Mesendoderm (in vitro differentiated cells): ENCODE data around the gene CRNKL1.
"Not testable (repeated sequence)": the region's sequence is repeated elsewhere in the genome, so short reads cannot be mapped to it uniquely, and the experiment has no call there.

Experiments used
- DNase-seq: peaks from one replicate; pipeline ENCODE4 v3.0.0; 2013
- H2AK5ac ChIP-seq: 2 replicates; pipeline ENCODE4 v1.6.1; 2013; ENCODE audit warnings: low read length, inconsistent platforms
- H2BK120ac ChIP-seq: 2 replicates; pipeline ENCODE4 v1.6.1; 2013; ENCODE audit warnings: low read depth, mild to moderate bottlenecking, low read length, moderate library complexity, mixed read lengths
- H2BK15ac ChIP-seq: replicated peaks from 2 replicates; pipeline ENCODE4 v1.6.1; 2013; ENCODE audit warnings: low read depth, mild to moderate bottlenecking, moderate library complexity
- H2BK5ac ChIP-seq: 2 replicates; pipeline ENCODE4 v1.6.1; 2013; ENCODE audit warnings: low read length, inconsistent platforms
- H3K18ac ChIP-seq: 2 replicates; pipeline ENCODE4 v1.6.1; 2013; ENCODE audit warnings: mild to moderate bottlenecking, low read length, mixed read lengths
- H3K23ac ChIP-seq: one replicate; pipeline ENCODE4 v1.6.1; 2013; ENCODE audit warnings: low read length
- H3K27ac ChIP-seq: 2 replicates; pipeline ENCODE4 v1.5.1; 2013; ENCODE audit warnings: low read depth, mild to moderate bottlenecking, inconsistent platforms, low read length, moderate library complexity
- H3K27me3 ChIP-seq: 2 replicates; pipeline ENCODE4 v1.6.1; 2013; ENCODE audit warnings: low read length, control low read depth, mild to moderate bottlenecking, inconsistent platforms; ENCODE audit not compliant: insufficient read depth, poor library complexity
- H3K36me3 ChIP-seq: 2 replicates; pipeline ENCODE4 v1.6.1; 2013; ENCODE audit warnings: low read length, inconsistent platforms; ENCODE audit not compliant: control insufficient read depth, insufficient read depth
- H3K4ac ChIP-seq: one replicate; pipeline ENCODE4 v1.6.1; 2013; ENCODE audit warnings: low read depth, mild to moderate bottlenecking, low read length, moderate library complexity
- H3K4me1 ChIP-seq: 2 replicates; pipeline ENCODE4 v1.6.1; 2013; ENCODE audit warnings: low read depth, low read length, inconsistent platforms; ENCODE audit not compliant: control insufficient read depth
- H3K4me2 ChIP-seq: 2 replicates; pipeline ENCODE4 v1.6.1; 2013; ENCODE audit warnings: low read length
- H3K4me3 ChIP-seq: 2 replicates; pipeline ENCODE4 v1.5.1; 2013; ENCODE audit warnings: mild to moderate bottlenecking, low read length
- H3K56ac ChIP-seq: one replicate; pipeline ENCODE4 v1.6.1; 2013; ENCODE audit warnings: low read length
- H3K79me1 ChIP-seq: 2 replicates; pipeline ENCODE4 v1.6.1; 2013; ENCODE audit warnings: low read length, inconsistent platforms
- H3K79me2 ChIP-seq: 2 replicates; pipeline ENCODE4 v1.6.1; 2013; ENCODE audit warnings: mild to moderate bottlenecking, low read length; ENCODE audit not compliant: control insufficient read depth, insufficient read depth
- H3K9ac ChIP-seq: 2 replicates; pipeline ENCODE4 v1.6.1; 2013; ENCODE audit warnings: low read length, inconsistent platforms
- H4K5ac ChIP-seq: one replicate; pipeline ENCODE4 v1.6.1; 2013; ENCODE audit warnings: low read length
- H4K8ac ChIP-seq: one replicate; pipeline ENCODE4 v1.6.1; 2013; ENCODE audit warnings: low read depth, mild to moderate bottlenecking, control low read depth, low read length, moderate library complexity
- WGBS: extraction: QIAGEN DNeasy Blood & Tissue Kit; methylation state at CpG from one replicate; pipeline ENCODE4 v1.1.7; 2013; ENCODE audit warnings: low lambda C conversion rate, missing lambda C conversion rate; ENCODE audit not compliant: insufficient coverage; ENCODE audit errors: extremely low coverage; 5-methylcytosine and 5-hydroxymethylcytosine counted together

CRNKL1 gene

DNA sequence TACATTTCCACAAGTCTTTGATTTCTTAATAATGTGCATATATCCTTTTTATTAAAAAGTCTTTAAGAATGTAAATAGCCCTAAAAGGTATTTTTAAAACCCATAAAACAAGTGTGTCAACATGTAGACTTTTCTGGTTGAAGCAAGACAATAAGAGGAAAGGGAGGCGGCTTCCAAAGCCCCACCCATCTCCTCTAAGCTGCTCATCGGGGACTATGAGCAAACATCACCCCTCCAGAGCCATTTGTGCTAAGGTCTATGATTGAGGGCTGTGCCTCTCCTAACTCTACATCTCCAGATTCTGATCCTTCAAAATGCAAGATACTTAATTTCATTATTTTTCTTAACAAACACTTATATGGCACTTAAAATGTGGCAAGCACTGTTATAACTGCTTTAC is 37.6 kb downstream of the CRNKL1 start:
- no peaks in the 10 kb centered on the region for H3K36me3 ChIP-seq
- H2BK15ac ChIP-seq: no peak overlapping the region
- no peak overlapping the region for H3K4me3 ChIP-seq
- peaks cover 6% of the 10 kb centered on the region for H3K79me1 ChIP-seq
- no peak overlapping the region for H3K4me2 ChIP-seq
- no peak overlapping the region for H3K27ac ChIP-seq
- DNase-seq: no peak
- no peak overlapping the region for H3K9ac ChIP-seq
- WGBS: no CpG with 5 or more reads among the region's 2 CpGs
- no peak overlapping the region for H4K8ac ChIP-seq
- H3K79me2 ChIP-seq: peaks cover 21% of the 10 kb centered on the region
- H3K4ac ChIP-seq: no peak overlapping the region
- no peak overlapping the region for H2BK5ac ChIP-seq
- no peak overlapping the region for H3K56ac ChIP-seq
- no peaks in the 10 kb centered on the region for H3K4me1 ChIP-seq
- H4K5ac ChIP-seq: no peak overlapping the region
- no peak overlapping the region for H3K23ac ChIP-seq
- no peak overlapping the region for H2BK120ac ChIP-seq
- no peak overlapping the region for H3K18ac ChIP-seq
- no peaks in the 10 kb centered on the region for H3K27me3 ChIP-seq
- no peak overlapping the region for H2AK5ac ChIP-seq

- no peaks in the 10 kb centered on the region for H3K79me1 ChIP-seq
- no peaks in the 10 kb centered on the region for H3K27me3 ChIP-seq
- no peak overlapping the region for H2BK15ac ChIP-seq
- no peak overlapping the region for H3K4me3 ChIP-seq
- no peak overlapping the region for H3K4ac ChIP-seq
- H4K5ac ChIP-seq: no peak overlapping the region
- H3K36me3 ChIP-seq: no peaks in the 10 kb centered on the region
- no peak overlapping the region for H4K8ac ChIP-seq
- H3K23ac ChIP-seq: no peak overlapping the region
- no CpG with 5 or more reads among the region's 2 CpGs for WGBS
- H3K56ac ChIP-seq: no peak overlapping the region
- no peak overlapping the region for H2AK5ac ChIP-seq
- no peaks in the 10 kb centered on the region for H3K4me1 ChIP-seq
- no peak overlapping the region for H3K4me2 ChIP-seq
- H2BK5ac ChIP-seq: no peak overlapping the region
- no peak overlapping the region for H2BK120ac ChIP-seq
- no peak for DNase-seq
- H3K18ac ChIP-seq: no peak overlapping the region
- no peak overlapping the region for H3K9ac ChIP-seq
- H3K79me2 ChIP-seq: peaks cover 2% of the 10 kb centered on the region
- no peak overlapping the region for H3K27ac ChIP-seq
These were observed 39.7 kb downstream of the CRNKL1 start for GRCh38 chr20:20012541-20012940.

GRCh38 chr20:20010639-20011500 is 41.4 kb downstream of the CRNKL1 start:
- H4K8ac ChIP-seq: no peak overlapping the region
- H3K4ac ChIP-seq: no peak overlapping the region
- no peak overlapping the region for H3K4me3 ChIP-seq
- H2BK5ac ChIP-seq: no peak overlapping the region
- H3K79me2 ChIP-seq: no peaks in the 10 kb centered on the region
- H3K23ac ChIP-seq: no peak overlapping the region
- no peak overlapping the region for H3K56ac ChIP-seq
- H3K4me1 ChIP-seq: no peaks in the 10 kb centered on the region
- H3K9ac ChIP-seq: no peak overlapping the region
- no peaks in the 10 kb centered on the region for H3K36me3 ChIP-seq
- no peak overlapping the region for H3K27ac ChIP-seq
- H3K4me2 ChIP-seq: no peak overlapping the region
- H2AK5ac ChIP-seq: no peak overlapping the region
- H2BK15ac ChIP-seq: no peak overlapping the region
- H3K18ac ChIP-seq: no peak overlapping the region
- H3K27me3 ChIP-seq: no peaks in the 10 kb centered on the region
- no peak for DNase-seq
- H3K79me1 ChIP-seq: no peaks in the 10 kb centered on the region
- no CpG with 5 or more reads among the region's 4 CpGs for WGBS
- H2BK120ac ChIP-seq: no peak overlapping the region
- H4K5ac ChIP-seq: no peak overlapping the region

- Histone ChIP-seq H4K5ac (no peak overlapping the region), H3K9ac (no peak overlapping the region), H4K8ac (no peak overlapping the region), H3K56ac (no peak overlapping the region), H2BK5ac (no peak overlapping the region), H3K4me2 (no peak overlapping the region), H2BK15ac (no peak overlapping the region), H3K27me3 (no peaks in the 10 kb centered on the region), H3K4me3 (no peak overlapping the region), H3K18ac (no peak overlapping the region), H3K23ac (no peak overlapping the region), H2AK5ac (no peak overlapping the region), H3K27ac (no peak overlapping the region), H3K4ac (no peak overlapping the region), H2BK120ac (no peak overlapping the region), H3K79me2 (no peaks in the 10 kb centered on the region), H3K36me3 (no peaks in the 10 kb centered on the region), H3K4me1 (no peaks in the 10 kb centered on the region), H3K79me1 (no peaks in the 10 kb centered on the region)
- peak; percentile 63 for DNase-seq
- WGBS: no CpG with 5 or more reads among the region's 14 CpGs
These were observed 42.4 kb downstream of the CRNKL1 start for GRCh38 chr20:20009784-20010253.

GRCh38 chr20:20005342-20005741 is 46.9 kb downstream of the CRNKL1 start:
- Histone ChIP-seq H3K4me2 (no peak overlapping the region), H3K79me1 (no peaks in the 10 kb centered on the region), H3K4ac (no peak overlapping the region), H3K4me3 (no peak overlapping the region), H3K27ac (no peak overlapping the region), H3K18ac (no peak overlapping the region), H4K5ac (no peak overlapping the region), H2AK5ac (no peak overlapping the region), H2BK15ac (no peak overlapping the region), H3K36me3 (no peaks in the 10 kb centered on the region), H3K79me2 (no peaks in the 10 kb centered on the region), H2BK120ac (no peak overlapping the region), H3K27me3 (no peaks in the 10 kb centered on the region), H3K9ac (no peak overlapping the region), H3K56ac (no peak overlapping the region), H3K4me1 (no peaks in the 10 kb centered on the region), H2BK5ac (no peak overlapping the region), H3K23ac (no peak overlapping the region), H4K8ac (no peak overlapping the region)
- no CpG with 5 or more reads among the region's 7 CpGs for WGBS
- no peak for DNase-seq

DNA sequence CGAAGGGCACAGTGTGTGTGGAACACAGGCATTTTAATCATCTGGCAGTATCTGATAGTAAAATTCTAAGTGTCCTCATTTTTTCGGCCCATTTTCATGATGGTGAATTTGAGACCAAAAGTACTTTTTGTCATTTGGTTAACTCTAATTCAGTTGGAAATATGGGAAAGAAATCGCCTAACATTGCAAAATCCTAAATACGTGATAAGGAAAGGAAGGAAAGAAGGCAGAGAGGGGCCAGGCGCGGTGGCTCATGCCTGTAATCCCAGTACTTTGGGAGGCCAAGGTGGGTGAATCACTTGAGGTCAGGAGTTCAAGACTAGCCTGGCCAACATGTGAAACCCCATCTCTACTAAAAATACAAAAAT is 48.3 kb downstream of the CRNKL1 start:
- H4K8ac ChIP-seq, H3K79me1 ChIP-seq, H3K18ac ChIP-seq, H2AK5ac ChIP-seq, H3K9ac ChIP-seq, H3K23ac ChIP-seq, H3K4ac ChIP-seq, H2BK15ac ChIP-seq, H4K5ac ChIP-seq, H3K4me1 ChIP-seq, H3K4me2 ChIP-seq, H3K27ac ChIP-seq, DNase-seq, H3K27me3 ChIP-seq, H2BK120ac ChIP-seq, H3K56ac ChIP-seq, H3K4me3 ChIP-seq, H3K79me2 ChIP-seq, H2BK5ac ChIP-seq, H3K36me3 ChIP-seq: not testable (repeated sequence)
- no CpG with 5 or more reads among the region's 6 CpGs for WGBS
